Left kidney (tissue), 2 donors: ENCODE measurements around the gene HMCN2. TPM values are rescaled to one million over a fixed set of nuclear protein-coding genes. Genes with fewer than 3 reads are reported as not detected.
"Not testable (repeated sequence)": the region's sequence is repeated elsewhere in the genome, so short reads cannot be mapped to it uniquely, and the experiment has no call there.

Source experiments
- DNase-seq: peaks from one replicate; pipeline ENCODE4 v3.0.0-alpha.2; 2013
- polyA plus RNA-seq: library from polyadenylated mRNA; unstranded; fragments of 120-200 nt; gene quantifications from one replicate; pipeline ENCODE4 v1.2.1, GENCODE V29; 2013; ENCODE audit not compliant: insufficient read length

HMCN2 gene
- polyA plus RNA-seq, 1 donor: 0.98 TPM

GRCh38 chr9:130330202-130330862 lies 64.8 kb downstream of the HMCN2 start:
- no peak for DNase-seq

DNA sequence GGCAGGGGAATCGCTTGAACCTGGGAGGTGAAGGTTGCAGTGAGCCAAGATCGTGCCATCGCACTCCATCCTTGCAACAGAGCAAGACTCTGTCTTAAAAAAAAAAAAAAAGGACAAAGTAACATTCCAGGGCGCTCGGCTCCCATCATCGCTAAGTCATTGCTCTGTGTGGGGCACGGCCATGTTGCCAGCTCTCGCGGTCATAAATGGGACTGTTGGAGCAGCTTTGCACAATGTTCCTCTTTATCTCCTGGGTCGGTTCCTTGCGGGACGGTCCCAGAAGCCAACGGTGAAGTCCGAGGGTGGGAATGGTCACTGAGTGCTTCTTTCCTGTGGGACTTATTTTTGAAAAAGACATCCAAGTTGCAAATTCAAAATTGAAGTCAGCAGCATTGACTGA lies 65.5 kb downstream of the HMCN2 start:
- no peak for DNase-seq

- DNase-seq: no peak
Measured at GRCh38 chr9:130331573-130331972, 66.0 kb downstream of the HMCN2 start.

DNA sequence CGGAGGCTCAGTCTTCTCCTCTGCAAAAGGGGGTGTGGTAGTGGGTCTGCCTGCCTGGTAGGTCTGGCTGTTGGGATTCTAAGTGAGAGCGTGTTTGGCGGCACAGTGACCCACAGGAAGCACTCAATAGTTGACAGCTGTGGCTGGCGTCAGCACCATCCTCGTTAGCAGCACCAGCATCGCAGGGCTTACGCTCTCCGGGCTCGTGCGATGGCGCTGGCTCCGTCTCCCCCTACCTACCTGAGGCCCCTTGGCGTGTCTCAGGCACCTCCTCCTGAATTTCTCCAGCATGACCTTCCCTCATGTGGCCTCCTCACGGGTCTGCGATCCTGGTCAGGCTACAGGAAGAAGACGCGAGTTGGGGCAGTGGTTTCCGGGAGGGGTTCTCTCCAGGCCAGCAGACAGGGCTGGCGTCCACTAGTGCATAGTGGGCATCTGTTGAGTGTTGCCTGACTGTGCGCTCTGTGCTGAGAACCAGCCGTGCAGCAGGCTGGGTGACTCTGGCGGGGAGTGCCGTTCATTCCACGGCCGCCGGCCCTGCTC lies 66.9 kb downstream of the HMCN2 start:
- no peak for DNase-seq

- no peak for DNase-seq
Measured at GRCh38 chr9:130333041-130333711, 67.6 kb downstream of the HMCN2 start.

GRCh38 chr9:130333712-130334062 lies 68.1 kb downstream of the HMCN2 start:
- no peak for DNase-seq

DNA sequence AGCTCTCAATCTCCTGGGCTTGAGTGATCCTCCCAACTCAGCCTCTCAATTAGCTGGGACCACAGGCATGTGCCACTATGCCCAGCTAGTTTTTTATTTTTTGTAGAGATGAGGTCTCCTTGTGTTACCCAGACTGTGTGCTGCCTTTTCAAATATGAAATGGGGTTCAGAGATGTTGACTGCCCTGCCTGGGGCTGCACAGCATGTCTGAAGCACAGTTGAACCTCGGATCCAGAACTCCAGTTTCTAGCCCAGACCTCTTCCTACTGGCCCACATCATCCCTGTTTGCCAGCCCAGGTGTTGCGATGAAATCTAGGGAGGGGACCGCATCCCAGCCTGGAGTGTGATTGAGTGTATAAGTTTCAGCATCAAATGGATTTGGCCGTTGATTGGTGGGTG lies 69.4 kb downstream of the HMCN2 start:
- no peak for DNase-seq

GRCh38 chr9:130336027-130336610 lies 70.6 kb downstream of the HMCN2 start:
- DNase-seq: no peak

DNA sequence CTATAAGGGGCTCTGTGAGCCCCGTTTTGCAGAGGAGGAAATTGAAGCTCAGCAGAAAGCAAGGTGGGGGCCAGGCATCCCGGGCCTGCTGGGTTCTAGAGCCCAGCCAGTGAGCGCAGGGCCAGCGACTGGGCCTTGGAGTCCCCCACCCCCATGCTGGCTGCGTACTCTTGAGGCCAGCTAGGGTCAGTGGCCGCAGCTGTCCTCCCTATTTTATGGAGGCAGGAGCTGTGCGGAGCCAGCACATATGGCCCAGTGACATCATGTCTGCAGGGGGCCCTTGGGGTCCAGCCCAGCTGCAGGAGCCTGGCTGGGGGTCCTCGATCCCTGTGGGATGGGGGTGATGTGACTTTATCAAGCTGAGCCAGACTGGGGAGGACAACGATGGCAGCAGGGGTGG lies 71.3 kb downstream of the HMCN2 start:
- DNase-seq: peak; percentile 34

DNA sequence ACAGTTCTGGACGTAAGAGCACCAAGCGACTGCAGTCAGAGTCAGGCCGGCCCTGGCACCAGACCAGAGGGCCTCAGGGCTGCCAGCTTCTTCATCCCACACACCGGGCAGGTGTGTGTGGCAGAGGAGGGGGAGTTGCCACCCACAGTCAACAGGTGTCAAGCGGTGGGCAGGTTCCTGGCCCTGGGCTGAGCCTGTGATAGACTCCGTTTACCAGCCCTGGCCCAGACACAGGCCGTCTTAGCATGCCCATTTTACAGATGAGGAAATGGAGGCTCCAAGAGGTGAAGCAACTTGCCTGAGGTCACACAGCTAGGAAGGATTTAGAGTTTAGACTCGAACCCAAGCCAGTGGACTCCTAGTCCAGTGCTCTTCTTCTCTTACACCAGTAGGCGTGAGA lies 71.8 kb downstream of the HMCN2 start:
- no peak for DNase-seq

DNA sequence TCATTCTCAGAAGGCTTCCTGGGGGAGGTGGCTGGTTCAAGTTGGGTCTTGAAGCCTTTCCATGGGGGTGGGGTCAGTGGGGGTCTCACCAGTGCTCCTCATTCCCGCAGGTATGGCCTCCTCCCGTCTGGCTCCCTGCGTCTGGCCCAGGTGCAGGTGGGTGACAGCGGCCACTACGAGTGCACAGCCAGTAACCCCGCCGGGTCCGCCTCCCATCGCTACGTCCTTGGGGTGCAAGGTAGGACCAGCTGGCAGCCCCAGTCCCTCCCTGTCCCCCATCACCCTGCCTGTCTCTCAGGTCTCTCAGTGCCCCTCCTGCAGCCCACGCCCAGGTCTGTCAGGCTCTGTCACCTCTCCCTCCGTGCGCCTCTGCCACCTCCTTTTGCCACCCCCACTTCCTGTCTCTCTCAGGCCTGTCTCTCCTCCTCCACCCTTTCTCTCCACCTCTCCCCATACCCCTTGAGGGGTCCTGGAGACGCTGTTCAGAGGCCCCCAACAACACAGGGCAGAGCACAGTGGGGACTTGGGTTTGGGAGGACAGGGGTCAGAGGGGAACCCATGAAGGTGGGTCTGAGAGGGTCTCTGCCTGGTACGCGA lies 72.3 kb downstream of the HMCN2 start:
- DNase-seq: no peak

DNA sequence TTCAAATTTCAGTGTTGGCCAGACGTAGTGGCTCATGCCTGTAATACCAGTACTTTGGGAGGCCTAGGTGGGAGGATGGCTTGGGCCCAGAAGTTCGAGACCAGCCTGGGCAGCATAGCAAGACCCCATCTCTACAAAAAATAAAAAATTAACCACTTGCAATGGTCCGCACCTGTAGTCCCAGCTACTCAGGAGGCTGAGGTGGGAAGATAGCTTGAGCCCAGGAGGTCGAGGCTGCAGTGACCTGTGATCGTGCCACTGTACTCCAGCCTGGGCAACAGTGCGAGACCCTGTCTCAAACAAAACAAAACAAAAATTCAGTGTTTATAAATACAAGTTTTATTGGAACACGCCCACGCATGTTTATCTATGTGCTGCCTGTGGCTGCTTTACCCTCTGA lies 73.3 kb downstream of the HMCN2 start:
- DNase-seq: not testable (repeated sequence)

DNA sequence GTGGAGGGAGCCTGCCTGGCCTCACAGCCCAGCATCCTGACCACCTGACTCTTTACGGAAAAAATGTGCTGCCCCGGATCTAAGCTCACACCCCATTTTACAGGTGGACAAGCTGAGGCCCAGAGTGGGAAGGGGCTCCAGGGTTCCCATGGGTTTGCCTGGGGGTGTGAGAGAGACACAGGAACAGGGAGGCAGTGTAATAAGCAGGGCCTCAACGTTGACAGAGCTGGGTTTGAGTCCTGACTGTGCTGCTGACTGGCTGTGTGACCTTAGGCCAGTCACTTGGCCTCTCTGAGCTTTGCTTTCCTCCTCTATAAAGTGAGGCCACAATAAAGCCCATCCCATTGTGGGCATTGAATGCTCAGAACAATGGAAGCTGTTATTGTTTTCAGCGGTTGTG lies 73.7 kb downstream of the HMCN2 start:
- no peak for DNase-seq

DNA sequence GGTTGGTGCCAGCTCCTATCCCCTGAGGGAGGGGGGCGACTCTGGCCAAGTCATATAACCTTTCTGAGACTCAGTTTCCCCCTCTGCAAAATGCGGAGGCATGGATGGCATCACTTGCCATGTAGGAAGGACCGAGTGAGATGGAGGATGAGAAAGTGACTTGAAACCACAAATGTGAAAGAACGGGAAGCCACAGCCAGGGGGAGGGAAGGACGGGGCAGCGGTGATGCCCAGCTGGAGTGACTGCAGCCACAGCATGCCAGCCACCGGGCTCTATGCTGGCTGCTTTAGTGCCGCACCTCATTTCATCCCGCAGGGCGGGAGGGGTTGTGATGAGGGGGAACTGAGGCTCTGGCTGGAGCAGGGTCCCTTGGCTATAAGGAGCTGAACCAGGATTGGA lies 74.5 kb downstream of the HMCN2 start:
- no peak for DNase-seq

DNA sequence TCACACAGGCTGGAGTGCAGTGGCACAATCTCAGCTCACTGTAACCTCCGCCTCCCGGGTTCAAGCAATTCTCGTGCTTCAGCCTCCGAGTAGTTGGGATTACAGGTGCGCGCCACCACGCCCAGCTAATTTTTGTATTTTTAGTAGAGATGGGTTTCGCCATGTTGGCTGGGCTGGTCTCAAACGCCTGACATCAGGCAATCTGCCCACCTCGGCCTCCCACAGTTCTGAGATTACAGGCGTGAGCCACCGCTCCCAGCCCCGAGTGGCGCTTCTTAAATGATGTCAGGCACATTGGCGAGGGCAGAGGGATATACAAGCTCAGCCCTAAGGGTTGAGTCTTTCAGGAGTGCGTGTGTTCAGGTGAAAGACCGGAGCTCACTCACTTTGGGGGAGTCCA lies 75.0 kb downstream of the HMCN2 start:
- not testable (repeated sequence) for DNase-seq

GRCh38 chr9:130341128-130341527 lies 75.6 kb downstream of the HMCN2 start:
- DNase-seq: no peak

DNA sequence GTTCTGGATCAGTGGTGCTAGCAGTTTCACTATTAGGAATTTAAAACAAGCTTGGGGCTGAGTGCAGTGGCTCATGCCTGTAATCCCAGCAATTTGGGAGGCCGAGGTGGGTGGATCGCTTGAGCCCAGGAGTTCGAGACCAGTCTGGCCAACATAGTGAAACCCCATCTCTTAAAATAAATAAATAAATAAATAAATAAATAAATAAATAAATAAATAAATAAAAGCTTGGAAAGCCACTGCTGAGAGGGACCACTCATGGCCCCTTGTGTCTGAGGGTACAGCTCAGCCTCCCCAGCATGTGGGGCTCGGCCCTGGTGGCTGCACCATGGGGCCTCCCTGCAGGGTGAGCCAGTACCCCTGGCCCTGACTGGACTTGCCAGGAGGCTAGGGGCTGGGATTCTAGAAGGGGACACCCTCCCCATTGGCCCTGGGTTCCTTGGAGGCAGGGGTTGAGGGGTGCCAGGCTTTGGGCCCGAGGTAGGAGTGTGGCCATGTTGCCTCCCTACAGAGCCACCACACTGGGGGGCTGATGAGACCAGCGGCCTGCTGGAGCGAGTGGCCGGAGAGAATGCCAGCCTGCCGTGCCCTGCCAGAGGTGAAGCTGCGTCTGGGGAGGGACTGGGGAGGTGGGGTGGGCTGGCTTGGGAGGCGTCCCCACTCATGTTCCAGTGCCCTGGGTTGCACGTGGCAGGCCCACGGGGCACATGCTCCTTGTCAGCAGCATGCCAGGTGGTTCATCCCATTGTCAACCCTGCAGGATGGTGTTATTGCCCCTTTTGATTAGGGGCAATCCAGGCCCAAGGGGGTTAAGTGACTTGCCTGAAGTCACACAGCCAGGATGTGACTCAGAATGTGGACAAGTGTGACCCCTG lies 76.5 kb downstream of the HMCN2 start:
- DNase-seq: no peak

DNA sequence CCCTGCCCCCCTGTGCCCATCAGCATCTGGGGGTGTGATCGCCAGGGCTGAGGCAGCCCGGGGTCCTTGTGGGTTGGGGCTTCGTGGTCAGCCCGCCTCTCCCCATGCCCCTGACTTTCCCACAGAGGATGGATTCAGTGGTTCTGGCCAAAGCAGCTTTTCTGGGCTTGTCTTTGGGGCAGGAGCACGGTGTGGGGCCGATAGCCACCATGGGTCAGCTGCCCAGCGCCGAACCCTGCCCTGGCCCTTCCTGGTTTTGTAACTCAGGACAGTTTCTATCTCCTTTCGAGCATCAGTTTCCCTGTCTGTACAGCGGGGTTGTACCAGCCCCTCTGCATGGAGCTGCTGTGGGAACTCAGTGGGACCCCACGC lies 77.1 kb downstream of the HMCN2 start:
- DNase-seq: no peak

DNA sequence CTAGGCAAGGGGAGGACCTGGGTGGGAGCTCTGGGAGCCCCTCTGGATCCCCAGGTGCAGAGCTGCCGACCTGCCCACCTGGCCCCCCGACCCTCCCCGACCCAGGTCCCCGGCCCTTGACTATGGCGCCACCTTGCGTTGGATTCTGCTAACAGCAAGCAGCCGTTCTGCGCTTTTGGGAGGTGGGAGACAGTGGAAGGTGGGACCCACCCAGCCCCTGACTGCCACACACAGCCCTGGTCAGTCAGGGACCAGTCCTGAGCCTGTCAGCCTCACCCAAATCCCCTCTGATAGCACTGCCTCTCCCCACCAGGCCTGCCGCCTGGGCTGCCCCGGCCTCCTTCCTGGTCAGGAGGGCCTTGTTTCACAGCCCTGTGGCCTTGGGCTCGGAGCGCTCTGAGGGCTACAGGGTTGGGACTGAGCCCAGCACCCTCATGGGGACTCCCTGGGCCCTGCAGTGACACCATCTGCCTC lies 77.9 kb downstream of the HMCN2 start:
- DNase-seq: no peak

DNA sequence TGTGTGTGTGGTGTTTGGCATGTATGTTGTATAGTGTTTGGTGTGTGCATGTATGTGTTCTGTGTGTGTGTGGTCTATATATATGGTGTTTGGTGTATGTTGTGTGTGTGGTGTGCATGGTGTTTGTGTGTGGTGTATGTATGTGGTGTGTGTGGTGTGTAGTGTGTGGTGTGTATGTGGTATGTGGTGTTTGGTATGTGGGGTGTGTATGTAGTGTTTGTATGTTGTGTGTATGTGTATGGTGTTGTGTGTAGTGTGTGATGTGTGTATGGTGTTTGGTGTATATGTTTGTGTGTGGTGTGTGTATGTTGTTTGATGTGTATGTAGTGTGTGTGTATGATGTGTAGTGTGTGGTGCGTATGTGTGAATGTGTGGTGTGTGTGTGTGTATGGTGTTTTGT lies 78.8 kb downstream of the HMCN2 start:
- DNase-seq: no peak

GRCh38 chr9:130345009-130345896 lies 79.7 kb downstream of the HMCN2 start:
- DNase-seq: no peak
